HepG2 (cell line): ENCODE measurements around the gene VGF. TPM values are rescaled to one million over a fixed set of nuclear protein-coding genes. Genes with fewer than 3 reads are reported as not detected.
A peak's percentile ranks its signal among the peaks of the same experiment; 100 is the strongest.

ENCODE experiments used
- GLMP ChIP-seq: sonication (generic); formaldehyde crosslinking; IDR thresholded peaks from 2 replicates; pipeline ENCODE4 v1.9.0; 2021; ENCODE audit warnings: missing genetic modification reagents, mild to moderate bottlenecking, borderline replicate concordance
- HOXA9 ChIP-seq: sonication (generic); formaldehyde crosslinking; IDR thresholded peaks from 2 replicates; pipeline ENCODE4 v1.8.1; 2022; ENCODE audit warnings: missing genetic modification reagents, mild to moderate bottlenecking, moderate library complexity, borderline replicate concordance
- HOXD1 ChIP-seq: sonication (generic); formaldehyde crosslinking; IDR thresholded peaks from 2 replicates; pipeline ENCODE4 v1.5.0; 2020; ENCODE audit warnings: missing genetic modification reagents
- MYPOP ChIP-seq: sonication (generic); formaldehyde crosslinking; IDR thresholded peaks from 2 replicates; pipeline ENCODE4 v1.8.1; 2023; ENCODE audit warnings: mild to moderate bottlenecking, moderate library complexity, missing genetic modification reagents
- NR1H2 ChIP-seq: sonication (generic); formaldehyde crosslinking; IDR thresholded peaks from 2 replicates; pipeline ENCODE4 v1.8.1; 2022; ENCODE audit warnings: low read depth, missing genetic modification reagents, borderline replicate concordance
- PAF1 ChIP-seq: IDR thresholded peaks from 2 replicates; pipeline ENCODE4 v1.6.1; 2016; ENCODE audit warnings: missing genetic modification reagents, missing compliant biosample characterization
- PITX1 ChIP-seq: sonication (generic); formaldehyde crosslinking; IDR thresholded peaks from 2 replicates; pipeline ENCODE4 v1.5.1; 2020; ENCODE audit warnings: mild to moderate bottlenecking, missing genetic modification reagents
- SYNCRIP ChIP-seq: fragments of 200-400 bp; formaldehyde crosslinking; IDR thresholded peaks from 2 replicates; pipeline ENCODE4 v1.6.1; 2018; ENCODE audit warnings: mild to moderate bottlenecking, low read depth, low read length; ENCODE audit not compliant: insufficient read depth
- ZNF18 ChIP-seq: sonication (generic); formaldehyde crosslinking; IDR thresholded peaks from 2 replicates; pipeline ENCODE4 v1.8.0; 2022; ENCODE audit warnings: mild to moderate bottlenecking, missing genetic modification reagents; ENCODE audit not compliant: insufficient replicate concordance
- ZNF430 ChIP-seq: sonication (generic); formaldehyde crosslinking; IDR thresholded peaks from 2 replicates; pipeline ENCODE4 v1.9.0; 2021; ENCODE audit warnings: mild to moderate bottlenecking, missing genetic modification reagents
- ZNF431 ChIP-seq: sonication (generic); formaldehyde crosslinking; IDR thresholded peaks from 2 replicates; pipeline ENCODE4 v1.9.0; 2022; ENCODE audit warnings: missing genetic modification reagents, low read depth, mild to moderate bottlenecking, borderline replicate concordance
- ZNF577 ChIP-seq: sonication (generic); formaldehyde crosslinking; IDR thresholded peaks from 2 replicates; pipeline ENCODE4 v1.4.0; 2020; ENCODE audit warnings: mild to moderate bottlenecking, low read depth, missing genetic modification reagents, borderline replicate concordance
- ZNF589 ChIP-seq: sonication (generic); formaldehyde crosslinking; conservative IDR thresholded peaks from 2 replicates; pipeline ENCODE4 v1.8.0; 2022; ENCODE audit warnings: mild to moderate bottlenecking, moderate library complexity, missing genetic modification reagents
- ZNF609 ChIP-seq: sonication (generic); formaldehyde crosslinking; IDR thresholded peaks from 2 replicates; pipeline ENCODE4 v1.4.0; 2020; ENCODE audit warnings: mild to moderate bottlenecking, missing genetic modification reagents, borderline replicate concordance
- polyA plus RNA-seq, 8 experiments: library from polyadenylated mRNA; depleted of rRNA in 3 of 8; stranded (reverse) in 7 of 8; unstranded in 1 of 8; fragments of >200 nt; fragmentation: Illumina TruSeq in 4 of 8; extraction: Trizol in 4 of 8; gene quantifications; 2 replicates each; pipeline versions ENCODE4 v1.2.1 to v1.2.3, GENCODE V29; 2011 to 2016; ENCODE audit warnings: low read depth in 4 of 8, missing spikeins in 1 of 8, mixed read lengths in 1 of 8; ENCODE audit not compliant: insufficient read depth in 1 of 8
- total RNA-seq, 5 experiments: library from RNA; depleted of rRNA; stranded (reverse); fragments of >200 nt; fragmentation: Illumina TruSeq; extraction: Trizol; gene quantifications; 2 replicates each; pipeline ENCODE4 v1.2.3, GENCODE V29; 2016; ENCODE audit warnings: low read depth in 1 of 5

The VGF gene
- total and polyA plus RNA-seq, 2 of the 13 experiments (the other 11 are each of a cell fraction or from before 2014, with no cell fraction given): 0.12 to 0.46 TPM

GRCh38 chr7:101127460-101128039 lies 37.8 kb downstream of the VGF start (continued):
- 0 out of 2 replicates have a peak, but pooled peaks have one; percentile 32 for TF ChIP-seq MYPOP (CRISPR knock-in tag)
- TF ChIP-seq HOXA9 (CRISPR knock-in tag): 0 out of 2 replicates have a peak, but pooled peaks have one; percentile 34
- TF ChIP-seq PITX1 (CRISPR knock-in tag): no peak
- no peak for TF ChIP-seq NR1H2 (CRISPR knock-in tag)
- TF ChIP-seq GLMP: no peak
- peak; percentile 5 for TF ChIP-seq ZNF18
- TF ChIP-seq HOXD1: no peak
- no peak for TF ChIP-seq ZNF431 (CRISPR knock-in tag)
- peak; percentile 35; the same call in 1 of the 2 replicates for TF ChIP-seq ZNF430 (CRISPR knock-in tag)
- TF ChIP-seq ZNF589 (CRISPR knock-in tag): peak; percentile 40; the same call in 1 of the 2 replicates
- peak; percentile 72; the same call in 1 of the 2 replicates for TF ChIP-seq PAF1 (CRISPR knock-in tag)
- no peak for TF ChIP-seq ZNF609 (CRISPR knock-in tag)
- TF ChIP-seq SYNCRIP: no peak
- TF ChIP-seq ZNF577: no peak
